Naive thymus-derived CD4-positive, alpha-beta T cell (primary cell): Measurements from ENCODE around the gene DERA. TPM values are rescaled to one million over a fixed set of nuclear protein-coding genes. Genes with fewer than 3 reads are reported as not detected.
"Not testable (repeated sequence)": the region's sequence is repeated elsewhere in the genome, so short reads cannot be mapped to it uniquely, and the experiment has no call there.

ENCODE experiments used
- ATAC-seq: fragments of 150-1000 bp; cut with Tn5 transposase; 2 replicates; pipeline ENCODE4 v1.10.0; 2021; ENCODE audit warnings: mild to moderate bottlenecking, moderate library complexity
- CTCF ChIA-PET: fragments of 350-600 bp; sonication (Branson Sonifier 250); formaldehyde crosslinking; loops from one replicate; lab custom pipeline; 2021; ENCODE audit warnings: antibody characterized with exemption; lab: Charles Lee
- POLR2A ChIA-PET: fragments of 350-600 bp; sonication (Branson Sonifier 250); formaldehyde crosslinking; loops from one replicate; lab custom pipeline; 2021; ENCODE audit warnings: antibody characterized with exemption, inconsistent platforms; lab: Charles Lee
- DNase-seq, 9 donors: peaks; one replicate each; pipeline versions ENCODE4 v3.0.0 to v3.0.0-alpha.2; 2020 to 2022; ENCODE audit warnings: mixed read lengths in 1 of 9
- H3K27ac ChIP-seq: one replicate; pipeline ENCODE4 v1.7.0; 2013; ENCODE audit warnings: mild to moderate bottlenecking, low read depth, low read length, moderate library complexity
- H3K27me3 ChIP-seq, 2 donors: one replicate each; pipeline ENCODE4 v1.7.0; 2013; ENCODE audit warnings: low read length in 2 of 2, mild to moderate bottlenecking in 2 of 2, moderate library complexity in 2 of 2; ENCODE audit not compliant: control insufficient read depth in 2 of 2, insufficient read depth in 2 of 2
- H3K36me3 ChIP-seq, 3 experiments: 1 replicate in 2 of 3; 2 replicates in 1 of 3; pipeline ENCODE4 v1.7.0; 2013; ENCODE audit warnings: low read length in 3 of 3, mild to moderate bottlenecking in 3 of 3, moderate library complexity in 1 of 3; ENCODE audit not compliant: insufficient read depth in 3 of 3, control insufficient read depth in 2 of 3
- H3K4me1 ChIP-seq, 2 donors: one replicate each; pipeline ENCODE4 v1.7.0; 2013; ENCODE audit warnings: low read length in 2 of 2, mild to moderate bottlenecking in 2 of 2, moderate library complexity in 1 of 2; ENCODE audit not compliant: control insufficient read depth in 2 of 2, insufficient read depth in 2 of 2
- H3K4me3 ChIP-seq: 2 replicates; pipeline ENCODE4 v1.7.0; 2013; ENCODE audit warnings: mild to moderate bottlenecking, low read length
- H3K9me3 ChIP-seq, 3 experiments: 1 replicate in 2 of 3; 2 replicates in 1 of 3; pipeline ENCODE4 v1.7.0; 2013; ENCODE audit warnings: low read length in 3 of 3; ENCODE audit not compliant: control insufficient read depth in 2 of 3
- H3K27ac Mint-ChIP-seq, 9 donors: one replicate each; pipeline ENCODE4 v1.8.0; 2020 to 2022; ENCODE audit warnings: mixed read lengths in 9 of 9, mild to moderate bottlenecking in 8 of 9, moderate library complexity in 5 of 9, inconsistent platforms in 2 of 9
- H3K27me3 Mint-ChIP-seq, 5 donors: one replicate each; pipeline ENCODE4 v1.8.0; 2021 to 2022; ENCODE audit warnings: mixed read lengths in 5 of 5, mild to moderate bottlenecking in 1 of 5
- H3K36me3 Mint-ChIP-seq, 5 donors: one replicate each; pipeline ENCODE4 v1.8.0; 2020 to 2022; ENCODE audit warnings: mixed read lengths in 5 of 5, mild to moderate bottlenecking in 3 of 5, inconsistent platforms in 1 of 5
- H3K4me1 Mint-ChIP-seq, 7 donors: one replicate each; pipeline ENCODE4 v1.8.0; 2020 to 2022; ENCODE audit warnings: mixed read lengths in 7 of 7, mild to moderate bottlenecking in 3 of 7, inconsistent platforms in 1 of 7
- H3K4me3 Mint-ChIP-seq, 10 donors: one replicate each; pipeline ENCODE4 v1.8.0; 2020 to 2022; ENCODE audit warnings: mild to moderate bottlenecking in 10 of 10, mixed read lengths in 10 of 10, moderate library complexity in 6 of 10, inconsistent platforms in 2 of 10
- H3K9me3 Mint-ChIP-seq, 11 donors: one replicate each; pipeline ENCODE4 v1.8.0; 2020 to 2022; ENCODE audit warnings: mixed read lengths in 11 of 11, mild to moderate bottlenecking in 4 of 11, inconsistent platforms in 1 of 11, moderate library complexity in 1 of 11
- intact Hi-C, 2 donors: fragments of 100-400 bp; cut with micrococcal nuclease; formaldehyde crosslinking; loops; one replicate each; pipeline ENCODE4 v1.15.1; 2023
- polyA plus RNA-seq, 2 donors: library from polyadenylated mRNA; unstranded; fragments of 300-500 nt; fragmentation: Illumina TruSeq; gene quantifications; one replicate each; pipeline ENCODE4 v1.2.3, GENCODE V29; 2021
- total RNA-seq, 6 experiments: library from RNA in 5 of 6; stranded (reverse) in 5 of 6; gene quantifications; 1 replicate in 5 of 6; 2 replicates in 1 of 6; pipeline ENCODE4 v1.2.3 and lab custom pipeline; 2021 to 2026

The DERA gene
- total and polyA plus RNA-seq, 7 experiments from 2014 or later: 8.4 to 33.4 (median 14.6) TPM

- peaks cover 11 to 56% (median 46%) of the 10 kb centered on the region in 5 donors for H3K36me3 Mint-ChIP-seq
- intact Hi-C loops: not testable (repeated sequence)
Observed at GRCh38 chr12:15943519-15943918, 32.4 kb downstream of the DERA start.

GRCh38 chr12:15948461-15948860 lies 37.3 kb downstream of the DERA start:
- H3K36me3 ChIP-seq, H3K4me1 ChIP-seq, H3K4me3 Mint-ChIP-seq, H3K27me3 ChIP-seq, ATAC-seq, intact Hi-C loops, H3K27ac Mint-ChIP-seq, H3K27me3 Mint-ChIP-seq, CTCF ChIA-PET, DNase-seq, H3K4me3 ChIP-seq, H3K9me3 ChIP-seq, H3K27ac ChIP-seq, POLR2A ChIA-PET: not testable (repeated sequence)
- H3K9me3 Mint-ChIP-seq: peaks cover 0 to 38% (median 25%) of the 10 kb centered on the region in 11 donors
- H3K36me3 Mint-ChIP-seq: peaks cover 4 to 34% (median 26%) of the 10 kb centered on the region in 5 donors
- peaks cover 0 to 21% (median 15%) of the 10 kb centered on the region in 7 donors for H3K4me1 Mint-ChIP-seq

More at GRCh38 chr12:15943519-15943918, 32.4 kb downstream of the DERA start:
- H3K4me1 ChIP-seq, H3K9me3 ChIP-seq, H3K27me3 ChIP-seq, DNase-seq, H3K27me3 Mint-ChIP-seq, ATAC-seq, H3K36me3 ChIP-seq, CTCF ChIA-PET, POLR2A ChIA-PET, H3K4me3 Mint-ChIP-seq, H3K27ac Mint-ChIP-seq, H3K4me3 ChIP-seq, H3K27ac ChIP-seq: not testable (repeated sequence)
- Mint-ChIP-seq H3K4me1 (peaks cover 0 to 28% (median 12%) of the 10 kb centered on the region in 7 donors), H3K9me3 (peaks cover 10 to 65% (median 28%) of the 10 kb centered on the region in 11 donors)

- peaks cover 0 to 15% (median 3%) of the 10 kb centered on the region in 7 donors for H3K4me1 Mint-ChIP-seq
- no peak for DNase-seq
- H3K27me3 ChIP-seq: no peaks in the 10 kb centered on the region
- no peaks in the 10 kb centered on the region for H3K36me3 ChIP-seq
- no peak overlapping the region for H3K4me3 ChIP-seq
- H3K36me3 Mint-ChIP-seq: peaks cover 0 to 43% (median 32%) of the 10 kb centered on the region in 5 donors
- no peaks in the 10 kb centered on the region for H3K9me3 ChIP-seq
- no peaks in the 10 kb centered on the region for H3K4me1 ChIP-seq
- H3K27ac Mint-ChIP-seq: no peak overlapping the region
- intact Hi-C loops: no loop called here
- no peaks in the 10 kb centered on the region for H3K9me3 Mint-ChIP-seq
- ATAC-seq: no peak
- H3K27ac ChIP-seq: no peak overlapping the region
- H3K4me3 Mint-ChIP-seq: no peak overlapping the region
- POLR2A ChIA-PET: no interaction called here
- CTCF ChIA-PET: no interaction called here
- no peaks in the 10 kb centered on the region for H3K27me3 Mint-ChIP-seq
Observed at GRCh38 chr12:15955281-15955680, 44.1 kb downstream of the DERA start.

GRCh38 chr12:15956010-15956409 lies 44.9 kb downstream of the DERA start:
- no peak overlapping the region for H3K4me3 Mint-ChIP-seq
- H3K4me1 Mint-ChIP-seq: peaks cover 0 to 8% (median 0%) of the 10 kb centered on the region in 7 donors
- no peak overlapping the region for H3K27ac Mint-ChIP-seq
- DNase-seq (no peak), ATAC-seq (no peak)
- Histone ChIP-seq H3K27me3 (no peaks in the 10 kb centered on the region), H3K27ac (no peak overlapping the region), H3K36me3 (peaks cover 0 to 6% (median 0%) of the 10 kb centered on the region in 3 experiments), H3K9me3 (no peaks in the 10 kb centered on the region), H3K4me1 (no peaks in the 10 kb centered on the region), H3K4me3 (no peak overlapping the region)
- H3K9me3 Mint-ChIP-seq: no peaks in the 10 kb centered on the region
- no peaks in the 10 kb centered on the region for H3K27me3 Mint-ChIP-seq
- peaks cover 5 to 47% (median 37%) of the 10 kb centered on the region in 5 donors for H3K36me3 Mint-ChIP-seq
- intact Hi-C loops: no loop called here
- ChIA-PET CTCF (no interaction called here), POLR2A (no interaction called here)

- ChIA-PET CTCF (no interaction called here), POLR2A (no interaction called here)
- no peaks in the 10 kb centered on the region for H3K27me3 ChIP-seq
- no peak overlapping the region for H3K27ac Mint-ChIP-seq
- H3K4me3 ChIP-seq: no peak overlapping the region
- no peaks in the 10 kb centered on the region for H3K27me3 Mint-ChIP-seq
- H3K27ac ChIP-seq: no peak overlapping the region
- no peaks in the 10 kb centered on the region for H3K9me3 ChIP-seq
- no peaks in the 10 kb centered on the region for H3K9me3 Mint-ChIP-seq
- no peaks in the 10 kb centered on the region for H3K4me1 ChIP-seq
- peaks cover 6 to 49% (median 42%) of the 10 kb centered on the region in 5 donors for H3K36me3 Mint-ChIP-seq
- no peak overlapping the region for H3K4me3 Mint-ChIP-seq
- DNase-seq (no peak), ATAC-seq (no peak)
- intact Hi-C loops: no loop called here
- peaks cover 0 to 8% (median 0%) of the 10 kb centered on the region in 7 donors for H3K4me1 Mint-ChIP-seq
- H3K36me3 ChIP-seq: peaks cover 0 to 12% (median 0%) of the 10 kb centered on the region in 3 experiments
Observed at GRCh38 chr12:15956413-15957185, 45.5 kb downstream of the DERA start.

GRCh38 chr12:15962760-15963159 lies 51.6 kb downstream of the DERA start:
- POLR2A ChIA-PET: no interaction called here
- H3K36me3 ChIP-seq: peaks cover 0 to 29% (median 0%) of the 10 kb centered on the region in 3 experiments
- Mint-ChIP-seq H3K27me3 (no peaks in the 10 kb centered on the region), H3K36me3 (peaks cover 9 to 66% (median 50%) of the 10 kb centered on the region in 5 donors), H3K27ac (peak overlapping the region in 1 of 9 donors; percentile 7), H3K9me3 (peaks cover 0 to 2% (median 0%) of the 10 kb centered on the region in 11 donors), H3K4me3 (no peak overlapping the region), H3K4me1 (no peaks in the 10 kb centered on the region)
- intact Hi-C loops: no loop called here
- CTCF ChIA-PET: no interaction called here
- no peak for DNase-seq
- no peak for ATAC-seq
- H3K4me3 ChIP-seq: no peak overlapping the region
- no peaks in the 10 kb centered on the region for H3K27me3 ChIP-seq
- no peaks in the 10 kb centered on the region for H3K4me1 ChIP-seq
- H3K9me3 ChIP-seq: no peaks in the 10 kb centered on the region
- H3K27ac ChIP-seq: no peak overlapping the region

- Histone ChIP-seq H3K27me3 (no peaks in the 10 kb centered on the region), H3K27ac (no peak overlapping the region), H3K36me3 (peaks cover 0 to 29% (median 0%) of the 10 kb centered on the region in 3 experiments), H3K4me3 (no peak overlapping the region), H3K9me3 (no peaks in the 10 kb centered on the region), H3K4me1 (no peaks in the 10 kb centered on the region)
- intact Hi-C loops: no loop called here
- H3K36me3 Mint-ChIP-seq: peaks cover 9 to 65% (median 50%) of the 10 kb centered on the region in 5 donors
- H3K27ac Mint-ChIP-seq: no peak overlapping the region
- no peak overlapping the region for H3K4me3 Mint-ChIP-seq
- no peaks in the 10 kb centered on the region for H3K4me1 Mint-ChIP-seq
- ATAC-seq (no peak), DNase-seq (no peak)
- ChIA-PET POLR2A (no interaction called here), CTCF (no interaction called here)
- no peaks in the 10 kb centered on the region for H3K27me3 Mint-ChIP-seq
- H3K9me3 Mint-ChIP-seq: peaks cover 0 to 2% (median 0%) of the 10 kb centered on the region in 11 donors
Observed at GRCh38 chr12:15963271-15963670, 52.1 kb downstream of the DERA start.
